Pulmonary artery endothelial cell (primary cell): ENCODE measurements around the gene TMEM129. TPM values are rescaled to one million over a fixed set of nuclear protein-coding genes. Genes with fewer than 3 reads are reported as not detected.

Source experiments
- DNase-seq: peaks from one replicate; pipeline ENCODE4 v3.0.0-alpha.2; 2011; ENCODE audit warnings: low read depth, low spot score
- total RNA-seq: library from RNA; depleted of rRNA; stranded (reverse); fragments of >200 nt; gene quantifications from 2 replicates; pipeline ENCODE4 v1.2.3, GENCODE V29; 2014

Gene TMEM129
- total RNA-seq, 1 donor from 2014 or later: 32.4 TPM

DNA sequence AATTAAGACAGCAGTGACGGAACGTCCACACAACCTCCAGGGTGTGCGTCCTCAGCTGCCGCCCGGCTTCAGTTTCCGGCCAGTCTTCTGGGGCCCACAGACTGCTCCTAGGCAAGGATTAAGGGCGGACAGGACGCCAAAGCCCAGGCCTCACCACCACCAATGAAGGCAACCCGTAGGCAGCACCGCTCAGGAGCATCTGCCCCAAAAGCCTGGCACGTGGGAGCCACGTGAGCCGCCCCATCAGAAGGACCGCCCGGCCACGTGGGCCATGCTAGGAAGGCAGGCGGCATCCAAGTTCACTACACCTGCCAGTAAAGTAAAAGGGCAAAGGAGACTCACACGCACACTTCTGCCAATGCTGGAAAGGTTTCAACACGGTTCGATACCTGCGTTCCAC, 51.3 kb downstream of the TMEM129 start:
- DNase-seq: no peak

DNA sequence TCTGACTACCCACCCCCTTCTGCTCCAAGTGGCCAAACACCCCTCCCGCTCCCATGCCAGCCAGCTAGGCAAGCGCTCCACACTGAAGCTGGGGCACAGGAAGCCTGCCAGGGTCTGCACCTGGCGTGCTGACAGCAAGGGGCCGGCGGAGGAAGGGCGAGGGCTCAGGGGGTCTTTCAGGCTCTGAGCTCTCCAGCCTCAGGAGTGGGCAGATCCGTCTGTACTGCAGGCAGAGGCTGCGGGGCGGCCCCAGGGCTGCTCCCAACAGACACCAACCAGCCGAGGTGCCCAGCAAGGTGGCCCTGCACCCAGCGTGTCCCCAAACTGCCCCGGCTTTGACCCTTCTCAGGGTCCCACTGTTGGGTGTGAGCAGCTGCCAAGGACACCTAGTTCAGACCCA, 51.9 kb downstream of the TMEM129 start:
- no peak for DNase-seq

- DNase-seq: no peak
Measured at GRCh38 chr4:1668488-1668840, 52.7 kb downstream of the TMEM129 start.

GRCh38 chr4:1667273-1667672, 53.9 kb downstream of the TMEM129 start:
- no peak for DNase-seq

GRCh38 chr4:1666391-1666790, 54.7 kb downstream of the TMEM129 start:
- no peak for DNase-seq

Other genes with a start within 250 kb of the TMEM129 start
- gene FAM53A, start 37.0 kb downstream of the TMEM129 start, total RNA-seq: 2.0 and 2.6 TPM in 2 replicates
- 83.0 and 86.7 TPM in 2 replicates for gene SLBP, start 9.0 kb downstream of the TMEM129 start, total RNA-seq
- 18.1 and 34.7 TPM in 2 replicates for gene TACC3, start 198 bp upstream of the TMEM129 start, total RNA-seq
- 0.79 and 0.81 TPM in 2 replicates for gene FGFR3, start 72.0 kb upstream of the TMEM129 start, total RNA-seq
- gene LETM1, start 134.8 kb upstream of the TMEM129 start, total RNA-seq: 117 and 140 TPM in 2 replicates
- gene NSD2, start 150.1 kb upstream of the TMEM129 start, total RNA-seq: 65.1 and 109 TPM in 2 replicates